ENCODE data around the gene SEMA3C.

The SEMA3C gene

GRCh38 chr7:80773787-80774508 lies 144.9 kb downstream of the SEMA3C start:
- no peak for DNase-seq

- DNase-seq, result no peak
Measured at GRCh38 chr7:80772347-80772993, 146.4 kb downstream of the SEMA3C start.

DNA sequence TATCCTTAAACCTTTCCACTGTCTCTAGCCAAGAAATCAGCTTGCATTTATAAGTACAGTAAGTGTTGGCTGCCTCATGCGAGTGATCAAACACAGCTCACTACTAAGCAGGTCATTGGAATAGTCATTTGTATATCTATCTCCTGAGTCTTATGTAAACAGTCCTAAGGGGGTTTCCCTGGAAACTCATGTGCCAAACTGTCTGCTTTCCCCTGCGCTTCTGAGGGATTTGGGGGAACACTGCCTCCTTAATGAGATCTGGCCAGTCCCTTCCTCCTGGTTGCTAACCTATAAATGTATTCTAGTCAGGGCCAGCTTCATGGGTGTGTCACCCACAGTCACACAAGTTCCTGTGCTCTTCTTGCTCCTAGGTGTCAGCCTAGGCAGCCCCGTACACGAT lies 147.3 kb downstream of the SEMA3C start:
- DNase-seq, result no peak

- peak; percentile 85 for DNase-seq
Measured at GRCh38 chr7:80770675-80771081, 148.2 kb downstream of the SEMA3C start.

- no peak for DNase-seq
Measured at GRCh38 chr7:80770061-80770460, 148.8 kb downstream of the SEMA3C start.

DNA sequence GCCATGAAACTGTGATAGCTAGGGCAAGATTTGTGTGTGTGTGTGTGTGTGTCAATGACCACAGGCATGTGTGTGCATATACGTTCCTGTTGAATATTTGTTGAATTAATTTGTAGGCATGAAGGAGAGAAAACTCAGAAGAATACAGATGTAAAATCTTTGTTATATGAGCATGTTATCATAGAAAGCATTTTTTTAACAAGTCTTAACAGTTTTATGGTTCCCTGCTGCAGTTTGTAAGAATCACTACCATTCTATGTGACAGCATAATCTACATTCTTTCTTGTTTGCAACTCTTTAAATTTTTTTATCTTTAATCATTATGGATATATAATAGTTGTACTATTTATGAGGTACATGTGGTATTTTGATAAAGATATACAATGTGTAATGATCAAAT lies 150.1 kb downstream of the SEMA3C start:
- no peak for DNase-seq

- no peak for DNase-seq
Measured at GRCh38 chr7:80767654-80768053, 151.2 kb downstream of the SEMA3C start.

GRCh38 chr7:80766724-80767123 lies 152.1 kb downstream of the SEMA3C start:
- DNase-seq, result no peak

DNA sequence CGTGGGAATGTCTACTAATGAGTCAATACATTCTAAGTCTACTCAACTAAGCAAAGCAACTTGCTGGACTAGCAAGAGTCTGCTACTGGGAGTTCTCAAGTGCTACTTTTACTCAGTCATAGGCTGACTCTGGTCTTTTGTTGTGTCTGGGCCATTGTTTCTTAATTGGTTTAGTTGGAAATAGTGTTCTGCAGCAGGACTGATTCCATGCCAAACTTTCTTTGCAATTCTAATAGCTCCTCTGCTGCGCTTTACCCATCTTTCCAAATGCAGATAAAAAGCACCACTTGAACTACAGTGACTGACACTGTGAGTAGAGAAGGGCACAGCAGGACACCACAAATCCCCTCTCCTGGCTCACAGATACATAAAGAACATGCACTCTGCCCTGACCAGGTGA lies 154.7 kb downstream of the SEMA3C start:
- DNase-seq, result no peak

GRCh38 chr7:80763704-80764103 lies 155.1 kb downstream of the SEMA3C start:
- DNase-seq, result no peak

GRCh38 chr7:80763289-80763688 lies 155.6 kb downstream of the SEMA3C start:
- no peak for DNase-seq

DNA sequence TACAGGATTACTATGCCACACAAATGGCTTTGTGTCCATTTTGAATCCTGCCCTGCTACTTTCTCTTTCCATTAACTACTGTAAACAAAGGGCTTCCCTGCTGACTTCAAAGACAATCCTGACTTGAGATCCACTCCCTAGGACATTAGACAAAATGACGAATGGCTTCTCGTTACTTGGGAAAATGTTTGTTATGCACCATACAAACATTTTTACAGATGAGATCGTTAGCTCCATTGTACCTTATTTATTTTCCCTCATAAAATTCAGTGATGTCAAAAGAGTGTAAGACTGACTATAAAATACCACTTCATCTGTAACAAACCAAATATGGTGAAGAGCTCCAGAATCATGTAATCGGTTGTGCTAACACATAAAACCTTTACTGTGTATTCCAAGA lies 158.6 kb downstream of the SEMA3C start:
- DNase-seq, result no peak

GRCh38 chr7:80752954-80753690 lies 165.7 kb downstream of the SEMA3C start:
- DNase-seq, result no peak

GRCh38 chr7:80749270-80749669 lies 169.6 kb downstream of the SEMA3C start:
- DNase-seq, result no peak

GRCh38 chr7:80748363-80749042 lies 170.3 kb downstream of the SEMA3C start:
- no peak for DNase-seq

DNA sequence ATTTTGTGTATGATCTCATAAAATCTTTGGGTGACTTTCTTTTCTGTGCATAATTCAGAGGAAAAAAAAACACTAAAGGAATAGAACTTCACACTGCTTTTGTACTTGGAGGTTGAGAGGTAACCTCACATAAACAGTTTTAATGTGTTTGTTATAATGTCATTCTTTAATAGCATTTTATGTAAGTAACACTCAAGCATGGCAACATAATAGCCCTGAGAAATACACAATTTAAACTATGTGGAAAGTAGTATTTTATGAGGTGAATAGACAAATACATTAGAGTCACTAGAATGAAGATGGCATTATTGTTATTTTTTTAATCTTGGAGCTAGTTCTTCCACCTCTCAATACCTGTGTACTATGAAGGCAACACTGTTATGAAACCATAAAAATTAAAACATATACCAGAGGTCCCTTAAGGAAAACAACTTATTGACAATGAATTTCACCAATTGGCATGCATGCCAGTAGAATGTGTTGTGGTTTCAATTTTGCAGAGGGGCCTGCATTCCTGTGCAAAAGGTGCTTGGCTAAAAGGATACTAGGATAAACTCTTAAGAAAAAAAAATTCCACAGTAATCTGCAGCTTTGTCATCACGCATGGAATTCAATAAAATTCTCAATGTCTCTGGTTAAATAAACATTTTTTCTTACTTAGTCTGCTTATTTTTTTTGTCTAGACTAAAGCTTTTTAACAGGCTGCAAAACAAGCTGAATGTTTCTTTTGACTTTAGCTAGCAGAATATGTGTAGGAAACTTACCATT lies 177.9 kb downstream of the SEMA3C start:
- DNase-seq, result no peak

GRCh38 chr7:80736371-80737125 lies 182.3 kb downstream of the SEMA3C start:
- no peak for DNase-seq

DNA sequence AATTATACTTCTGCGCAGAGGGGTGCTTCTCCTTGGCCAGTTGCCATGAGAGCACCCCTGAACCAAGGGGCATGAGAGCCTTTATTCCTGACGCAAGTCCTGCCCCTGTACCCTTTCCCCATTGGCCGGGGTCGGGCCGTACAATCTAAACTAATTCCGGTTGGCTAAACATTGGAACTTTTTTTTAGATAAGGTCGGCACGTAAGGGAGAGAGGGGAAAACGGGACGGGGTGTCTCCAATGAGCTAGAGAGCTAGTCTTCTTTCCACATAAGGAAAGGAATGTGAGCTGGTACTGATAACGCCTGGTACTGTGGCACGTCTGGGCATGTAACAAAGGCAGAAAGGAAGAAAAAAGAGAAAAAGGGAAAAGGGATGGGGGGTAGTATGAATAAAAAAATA lies 183.5 kb downstream of the SEMA3C start:
- DNase-seq, result no peak

DNA sequence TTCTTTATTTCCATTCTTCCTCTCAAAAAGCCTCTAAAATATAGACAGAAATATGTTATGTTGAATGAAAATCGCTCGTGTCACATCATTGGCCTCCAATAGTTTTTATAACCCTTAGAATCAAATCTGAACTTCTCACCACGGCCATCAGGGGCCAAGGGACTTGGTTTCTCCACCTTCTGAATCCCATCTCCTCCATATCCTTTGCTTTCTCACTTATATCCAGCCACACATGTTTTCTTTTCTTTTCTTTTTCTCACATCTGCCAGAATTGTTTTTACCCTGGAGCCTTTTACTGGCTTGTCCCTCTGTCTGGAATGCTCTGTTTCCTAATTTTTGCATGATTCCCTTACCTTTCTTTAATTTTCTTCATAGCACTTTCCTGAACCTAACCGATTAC lies 184.8 kb downstream of the SEMA3C start:
- DNase-seq, result no peak

GRCh38 chr7:80733333-80733915 lies 185.4 kb downstream of the SEMA3C start:
- DNase-seq, result no peak

GRCh38 chr7:80732630-80733029 lies 186.2 kb downstream of the SEMA3C start:
- DNase-seq, result peak; percentile 10

DNA sequence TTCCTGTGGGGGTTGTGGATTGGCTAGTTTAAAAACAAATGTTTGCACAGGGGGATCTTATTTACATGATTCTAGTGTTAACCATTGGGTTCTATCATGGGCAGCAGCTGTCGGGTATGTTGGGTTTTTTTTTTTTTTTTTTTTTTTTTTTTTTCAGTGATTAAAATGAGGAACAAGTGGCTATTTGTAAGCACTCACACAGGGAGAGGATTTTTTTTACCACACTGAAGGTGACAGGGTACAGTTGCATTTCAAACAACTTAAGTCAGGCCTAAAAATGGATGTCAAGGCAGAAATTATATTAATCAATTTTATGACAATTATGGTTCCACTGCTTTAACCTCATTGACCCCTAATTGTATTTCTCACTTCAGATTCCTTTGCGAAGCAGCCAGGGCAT lies 187.6 kb downstream of the SEMA3C start:
- DNase-seq, result peak; percentile 42

Data from MV-4-11 (cell line).